Measurements from ENCODE around the gene TAF7.
A peak's percentile ranks its signal among the peaks of the same experiment; 100 is the strongest.
"Not testable (repeated sequence)": the region's sequence is repeated elsewhere in the genome, so short reads cannot be mapped to it uniquely, and the experiment has no call there.

The TAF7 gene
- total RNA-seq: 174 to 208 reads per million in 2 donors

- DNase-seq: peak; percentile 87
These were observed at the start of gene TAF7 for GRCh38 chr5:141320225-141321169. TAF7 (minus strand) TSS chr5:141320784; CDS start chr5:141320044, 740 bp downstream.

GRCh38 chr5:141366016-141366896, 45.7 kb upstream of the TAF7 start:
- no peak for DNase-seq

DNA sequence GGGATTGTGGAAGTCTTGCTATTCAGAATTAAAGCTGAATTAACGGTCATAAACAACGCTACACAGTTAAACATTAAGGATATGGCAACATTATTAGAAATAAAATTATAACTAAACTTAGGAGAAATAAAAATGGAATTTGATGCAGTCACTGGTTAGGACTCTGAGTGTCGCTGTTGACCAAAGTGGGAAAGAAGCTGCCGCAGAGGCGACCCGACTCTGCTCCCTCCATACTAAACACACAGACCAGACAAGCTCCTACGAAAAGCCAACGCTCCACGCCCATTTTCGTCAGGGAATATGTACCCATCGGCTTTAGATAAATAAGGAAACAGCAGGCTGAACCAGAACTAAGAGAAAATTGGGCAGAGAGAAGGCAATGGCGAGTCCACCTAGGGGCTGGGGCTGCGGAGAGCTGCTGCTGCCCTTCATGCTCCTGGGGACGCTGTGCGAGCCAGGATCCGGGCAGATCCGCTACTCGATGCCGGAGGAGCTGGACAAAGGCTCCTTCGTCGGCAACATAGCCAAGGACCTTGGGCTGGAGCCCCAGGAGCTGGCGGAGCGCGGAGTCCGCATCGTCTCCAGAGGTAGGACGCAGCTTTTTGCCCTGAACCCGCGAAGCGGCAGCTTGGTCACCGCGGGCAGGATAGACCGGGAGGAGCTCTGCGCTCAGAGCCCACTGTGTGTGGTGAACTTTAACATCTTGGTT, 43.5 kb upstream of the TAF7 start, which contains the start of gene PCDHGA5:
PCDHGA5 (plus strand) TSS at position 211 of the 709 bp plus-strand sequence; CDS start at position 380, 169 bp downstream.
- DNase-seq: no peak

DNA sequence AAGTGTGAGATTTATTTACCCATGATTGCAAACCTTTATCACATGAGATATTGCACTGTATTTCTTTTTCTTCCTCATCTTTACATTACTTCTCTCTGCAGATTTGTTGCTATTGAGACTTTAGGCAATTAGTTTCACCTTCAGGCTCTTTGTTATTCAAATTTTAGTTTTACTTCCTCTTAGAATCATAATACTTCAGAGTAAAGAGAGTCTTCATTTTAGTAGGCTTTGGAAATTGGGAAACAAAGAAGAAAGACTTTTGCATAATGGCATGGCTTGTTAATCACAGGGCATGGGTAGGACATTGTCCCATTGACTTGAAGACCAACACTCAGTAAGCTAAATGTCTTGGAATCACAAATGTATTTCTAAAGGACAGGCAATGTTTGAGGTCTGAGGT, 42.1 kb upstream of the TAF7 start:
- no peak for DNase-seq

DNA sequence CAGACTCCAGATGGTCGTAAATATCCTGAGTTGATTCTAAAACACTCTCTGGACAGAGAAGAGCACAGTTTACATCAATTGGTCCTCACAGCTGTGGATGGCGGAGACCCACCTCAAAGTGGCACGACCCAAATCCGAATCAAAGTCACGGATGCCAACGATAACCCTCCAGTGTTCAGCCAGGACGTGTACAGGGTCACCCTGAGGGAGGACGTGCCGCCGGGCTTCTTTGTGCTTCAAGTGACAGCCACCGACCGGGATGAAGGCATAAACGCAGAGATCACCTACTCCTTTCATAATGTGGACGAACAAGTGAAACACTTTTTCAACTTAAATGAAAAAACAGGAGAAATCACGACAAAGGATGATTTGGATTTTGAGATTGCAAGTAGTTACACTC, 40.1 kb upstream of the TAF7 start:
- no peak for DNase-seq

DNA sequence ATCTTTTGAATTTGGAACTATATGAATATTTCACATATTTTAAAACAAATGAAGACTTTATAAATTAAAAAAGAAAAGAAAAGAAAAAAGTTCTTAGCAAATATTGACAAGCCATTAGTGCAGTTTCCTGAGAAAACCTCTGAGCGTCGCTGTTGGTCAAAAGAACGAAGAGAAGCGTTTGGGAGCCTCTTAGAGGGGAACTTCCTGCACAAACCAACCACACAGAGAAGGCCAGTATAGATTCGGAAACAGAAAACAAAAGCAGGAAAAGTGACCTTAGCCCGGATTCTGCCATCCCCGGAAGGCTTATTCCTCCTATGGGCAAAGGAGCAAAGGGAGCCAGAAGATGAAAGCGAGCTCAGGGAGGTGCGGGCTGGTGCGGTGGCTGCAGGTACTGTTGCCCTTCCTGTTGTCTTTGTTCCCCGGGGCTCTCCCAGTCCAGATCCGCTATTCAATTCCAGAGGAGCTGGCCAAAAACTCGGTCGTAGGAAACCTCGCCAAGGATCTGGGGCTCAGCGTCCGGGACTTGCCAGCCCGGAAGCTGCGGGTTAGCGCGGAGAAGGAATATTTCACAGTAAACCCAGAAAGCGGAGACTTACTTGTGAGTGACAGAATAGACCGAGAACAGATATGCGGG, 39.3 kb upstream of the TAF7 start, which contains the start of gene PCDHGB2:
PCDHGB2 (plus strand) TSS at position 205 of the 637 bp plus-strand sequence; CDS start at position 347, 142 bp downstream.
- DNase-seq: no peak

GRCh38 chr5:141356950-141357349, 36.4 kb upstream of the TAF7 start:
- DNase-seq: no peak

GRCh38 chr5:141356133-141356532, 35.5 kb upstream of the TAF7 start:
- no peak for DNase-seq

GRCh38 chr5:141355641-141356040, 35.1 kb upstream of the TAF7 start:
- no peak for DNase-seq

DNA sequence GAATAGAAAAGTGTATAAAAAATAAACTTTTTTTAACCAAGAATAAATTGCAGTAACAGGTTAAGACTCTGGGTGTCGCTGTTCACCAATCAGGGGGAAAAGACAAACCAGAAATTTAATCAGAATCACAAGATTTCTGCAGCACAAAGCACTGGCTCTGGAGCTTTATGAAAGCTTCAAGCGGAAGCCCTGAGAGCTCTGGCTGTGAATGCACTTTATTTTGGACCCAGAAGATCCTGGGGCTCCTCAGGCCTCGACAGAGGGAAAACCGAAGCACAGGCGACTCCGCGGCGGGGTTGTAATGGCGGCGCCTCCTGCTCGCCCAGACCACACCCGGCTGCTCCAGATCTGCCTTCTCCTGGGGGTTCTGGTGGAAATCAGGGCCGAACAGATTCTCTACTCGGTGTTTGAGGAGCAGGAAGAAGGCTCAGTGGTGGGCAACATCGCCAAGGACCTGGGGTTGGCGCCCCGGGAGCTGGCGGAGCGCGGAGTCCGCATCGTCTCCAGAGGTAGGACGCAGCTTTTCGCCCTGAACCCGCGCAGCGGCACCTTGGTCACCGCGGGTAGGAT, 34.4 kb upstream of the TAF7 start, which contains the start of gene PCDHGA4:
PCDHGA4 (plus strand) TSS at position 122 of the 570 bp plus-strand sequence; CDS start at position 209, 87 bp downstream.
- DNase-seq: no peak

DNA sequence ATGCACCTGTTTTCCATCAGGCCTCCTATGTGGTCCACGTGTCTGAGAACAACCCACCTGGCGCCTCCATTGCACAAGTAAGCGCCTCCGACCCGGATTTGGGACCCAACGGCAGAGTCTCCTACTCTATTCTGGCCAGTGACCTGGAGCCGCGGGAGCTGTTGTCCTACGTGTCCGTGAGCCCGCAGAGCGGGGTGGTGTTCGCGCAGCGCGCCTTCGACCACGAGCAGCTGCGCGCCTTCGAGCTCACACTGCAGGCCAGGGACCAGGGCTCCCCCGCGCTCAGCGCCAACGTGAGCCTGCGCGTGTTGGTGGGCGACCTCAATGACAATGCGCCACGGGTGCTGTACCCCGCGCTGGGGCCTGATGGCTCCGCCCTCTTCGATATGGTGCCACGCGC, 31.0 kb upstream of the TAF7 start:
- DNase-seq: no peak

DNA sequence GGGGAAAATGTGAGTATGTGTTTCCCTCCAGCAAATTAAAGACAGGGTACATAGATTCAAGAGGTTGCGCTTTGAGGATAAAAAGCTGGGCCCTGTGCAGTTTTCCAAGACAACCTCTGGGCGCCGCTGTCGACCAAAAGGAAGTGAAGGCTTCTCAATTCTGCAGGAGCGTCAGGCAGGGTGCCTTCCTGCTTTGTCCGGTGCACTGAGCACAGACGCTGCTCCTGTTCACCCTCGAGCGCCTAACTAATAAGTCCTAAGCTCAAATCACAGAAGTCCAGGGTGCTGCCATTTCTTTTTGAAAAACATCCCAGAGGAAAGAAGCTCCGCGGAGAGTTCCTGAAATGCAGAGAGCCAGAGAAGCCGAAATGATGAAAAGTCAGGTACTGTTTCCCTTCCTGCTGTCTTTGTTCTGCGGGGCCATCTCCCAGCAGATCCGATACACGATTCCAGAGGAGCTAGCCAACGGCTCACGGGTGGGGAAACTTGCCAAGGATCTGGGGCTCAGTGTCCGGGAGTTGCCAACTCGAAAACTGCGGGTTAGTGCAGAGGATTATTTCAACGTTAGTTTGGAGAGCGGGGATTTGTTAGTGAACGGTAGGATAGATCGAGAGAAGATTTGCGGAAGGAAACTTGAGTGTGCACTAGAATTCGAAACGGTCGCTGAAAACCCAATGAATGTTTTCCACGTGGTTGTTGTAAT, 29.5 kb upstream of the TAF7 start, which contains the start of gene PCDHGB1:
PCDHGB1 (plus strand) TSS at position 183 of the 703 bp plus-strand sequence; CDS start at position 345, 162 bp downstream.
- peak; percentile 22 for DNase-seq

DNA sequence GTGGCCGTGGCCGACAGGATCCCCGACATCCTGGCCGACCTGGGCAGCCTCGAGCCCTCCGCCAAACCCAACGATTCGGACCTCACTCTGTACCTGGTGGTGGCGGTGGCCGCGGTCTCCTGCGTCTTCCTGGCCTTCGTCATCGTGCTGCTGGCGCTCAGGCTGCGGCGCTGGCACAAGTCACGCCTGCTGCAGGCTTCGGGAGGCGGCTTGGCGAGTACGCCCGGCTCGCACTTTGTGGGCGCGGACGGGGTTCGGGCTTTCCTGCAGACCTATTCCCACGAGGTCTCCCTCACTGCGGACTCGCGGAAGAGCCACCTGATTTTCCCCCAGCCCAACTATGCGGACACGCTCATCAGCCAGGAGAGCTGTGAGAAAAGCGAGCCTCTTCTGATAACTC, 25.4 kb upstream of the TAF7 start:
- DNase-seq: not testable (repeated sequence)

DNA sequence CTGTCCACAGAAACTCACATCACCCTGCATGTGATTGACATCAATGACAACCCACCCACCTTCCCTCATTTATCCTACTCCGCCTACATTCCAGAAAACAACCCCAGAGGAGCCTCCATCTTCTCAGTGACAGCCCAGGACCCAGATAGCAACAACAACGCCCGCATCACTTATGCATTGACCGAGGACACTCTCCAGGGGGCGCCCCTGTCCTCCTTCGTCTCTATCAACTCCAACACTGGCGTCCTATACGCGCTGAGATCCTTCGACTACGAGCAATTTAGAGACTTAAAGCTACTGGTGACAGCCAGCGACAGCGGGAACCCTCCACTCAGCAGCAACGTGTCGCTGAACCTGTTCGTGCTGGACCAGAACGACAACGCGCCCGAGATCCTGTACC, 24.7 kb upstream of the TAF7 start:
- DNase-seq: no peak

DNA sequence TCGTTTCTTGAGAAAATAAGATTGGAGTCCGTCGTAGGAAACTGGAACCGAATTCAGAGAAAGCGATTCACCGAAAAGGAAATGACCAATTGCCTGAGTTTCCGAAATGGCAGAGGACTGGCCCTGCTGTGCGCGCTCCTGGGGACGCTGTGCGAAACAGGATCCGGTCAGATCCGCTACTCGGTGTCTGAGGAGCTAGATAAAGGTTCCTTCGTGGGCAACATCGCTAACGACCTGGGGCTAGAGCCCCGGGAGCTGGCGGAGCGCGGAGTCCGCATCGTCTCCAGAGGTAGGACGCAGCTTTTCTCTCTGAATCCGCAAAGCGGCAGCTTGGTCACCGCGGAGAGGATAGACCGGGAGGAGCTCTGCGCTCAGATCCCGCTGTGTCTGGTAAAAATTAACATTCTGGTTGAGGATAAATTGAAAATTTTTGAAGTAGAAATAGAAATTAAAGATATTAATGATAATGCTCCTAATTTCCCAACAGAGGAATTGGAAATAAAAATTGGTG, 23.4 kb upstream of the TAF7 start:
- DNase-seq: no peak

- no peak for DNase-seq
These were observed 22.8 kb upstream of the TAF7 start, which contains the start of gene PCDHGA3 for GRCh38 chr5:141343242-141343952. PCDHGA3 (plus strand) TSS chr5:141343829; CDS start chr5:141344034, 205 bp downstream.

- DNase-seq: no peak
These were observed 22.2 kb upstream of the TAF7 start for GRCh38 chr5:141342773-141343172.

DNA sequence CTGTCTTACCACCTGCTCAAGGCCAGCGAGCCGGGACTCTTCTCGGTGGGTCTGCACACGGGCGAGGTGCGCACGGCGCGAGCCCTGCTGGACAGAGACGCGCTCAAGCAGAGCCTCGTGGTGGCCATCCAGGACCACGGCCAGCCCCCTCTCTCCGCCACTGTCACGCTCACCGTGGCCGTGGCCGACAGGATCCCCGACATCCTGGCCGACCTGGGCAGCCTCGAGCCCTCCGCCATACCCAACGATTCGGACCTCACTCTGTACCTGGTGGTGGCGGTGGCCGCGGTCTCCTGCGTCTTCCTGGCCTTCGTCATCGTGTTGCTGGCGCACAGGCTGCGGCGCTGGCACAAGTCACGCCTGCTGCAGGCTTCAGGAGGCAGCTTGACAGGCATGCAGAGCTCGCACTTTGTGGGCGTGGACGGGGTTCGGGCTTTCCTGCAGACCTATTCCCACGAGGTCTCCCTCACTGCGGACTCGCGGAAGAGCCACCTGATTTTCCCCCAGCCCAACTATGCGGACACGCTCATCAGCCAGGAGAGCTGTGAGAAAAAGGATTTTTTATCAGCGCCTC, 20.3 kb upstream of the TAF7 start:
- not testable (repeated sequence) for DNase-seq
